Activated CD4-positive, alpha-beta T cell treated with anti-CD3 and anti-CD28 coated beads, Interleukin-2, amount 10 ng/mL, durations not matched to agents 7 days and 5 days (primary cell): ENCODE measurements around the gene TMEM270. TPM values are rescaled to one million over a fixed set of nuclear protein-coding genes. Genes with fewer than 3 reads are reported as not detected.

Experiments
- CTCF ChIA-PET: fragments of 350-600 bp; sonication (Branson Sonifier 250); formaldehyde crosslinking; loops from one replicate; lab custom pipeline; 2021; ENCODE audit warnings: antibody characterized with exemption; lab: Charles Lee
- POLR2A ChIA-PET: fragments of 350-600 bp; sonication (Branson Sonifier 250); formaldehyde crosslinking; loops from one replicate; lab custom pipeline; 2021; ENCODE audit warnings: antibody characterized with exemption; lab: Charles Lee
- DNase-seq: peaks from one replicate; pipeline ENCODE4 v3.0.0-alpha.2; 2020
- H3K27ac Mint-ChIP-seq: one replicate; pipeline ENCODE4 v1.8.0; 2021; ENCODE audit warnings: mild to moderate bottlenecking, moderate library complexity, mixed read lengths
- H3K27me3 Mint-ChIP-seq: one replicate; pipeline ENCODE4 v1.8.0; 2021; ENCODE audit warnings: mixed read lengths
- H3K36me3 Mint-ChIP-seq: one replicate; pipeline ENCODE4 v1.8.0; 2021; ENCODE audit warnings: low read depth, mixed read lengths
- H3K4me1 Mint-ChIP-seq: one replicate; pipeline ENCODE4 v1.8.0; 2021; ENCODE audit warnings: mixed read lengths
- H3K4me3 Mint-ChIP-seq: one replicate; pipeline ENCODE4 v1.8.0; 2021; ENCODE audit warnings: mild to moderate bottlenecking, moderate library complexity, mixed read lengths
- H3K9me3 Mint-ChIP-seq: one replicate; pipeline ENCODE4 v1.8.0; 2021; ENCODE audit warnings: mixed read lengths
- total RNA-seq, 2 experiments: library from RNA; stranded (reverse); gene quantifications; one replicate each; pipeline ENCODE4 v1.2.3, GENCODE V29; 2021

The TMEM270 gene
- total RNA-seq, 2 experiments from 2014 or later: not detected

- POLR2A ChIA-PET: no interaction called here
- CTCF ChIA-PET: no interaction called here
These were observed 40.4 kb downstream of the TMEM270 start for GRCh38 chr7:73901231-73901822.

GRCh38 chr7:73901823-73902597 is 41.1 kb downstream of the TMEM270 start:
- ChIA-PET POLR2A (no interaction called here), CTCF (interaction anchor here (0.6 kb wide), 1 partner anchor 1136 kb away, joined by 3 read pairs; no protein-coding TSS in a partner anchor)

More at GRCh38 chr7:73901231-73901822, 40.4 kb downstream of the TMEM270 start:
- Mint-ChIP-seq H3K36me3 (no peaks in the 10 kb centered on the region), H3K27me3 (peaks cover 2% of the 10 kb centered on the region), H3K4me3 (no peak overlapping the region), H3K27ac (no peak overlapping the region), H3K4me1 (no peaks in the 10 kb centered on the region), H3K9me3 (no peaks in the 10 kb centered on the region)
- no peak for DNase-seq

GRCh38 chr7:73903321-73904218 is 42.6 kb downstream of the TMEM270 start:
- H3K27ac Mint-ChIP-seq: no peak overlapping the region
- CTCF ChIA-PET: interaction anchor here (0.6 kb wide), 1 partner anchor 645 kb away, joined by 3 read pairs; no protein-coding TSS in a partner anchor
- no peaks in the 10 kb centered on the region for H3K9me3 Mint-ChIP-seq
- no peaks in the 10 kb centered on the region for H3K4me1 Mint-ChIP-seq
- POLR2A ChIA-PET: no interaction called here
- no peak for DNase-seq
- no peaks in the 10 kb centered on the region for H3K27me3 Mint-ChIP-seq
- no peak overlapping the region for H3K4me3 Mint-ChIP-seq
- no peaks in the 10 kb centered on the region for H3K36me3 Mint-ChIP-seq

More at GRCh38 chr7:73901823-73902597, 41.1 kb downstream of the TMEM270 start:
- Mint-ChIP-seq H3K27ac (no peak overlapping the region), H3K4me3 (no peak overlapping the region), H3K36me3 (no peaks in the 10 kb centered on the region), H3K4me1 (no peaks in the 10 kb centered on the region), H3K9me3 (no peaks in the 10 kb centered on the region), H3K27me3 (peaks cover 2% of the 10 kb centered on the region)
- no peak for DNase-seq

- POLR2A ChIA-PET: no interaction called here
- H3K9me3 Mint-ChIP-seq: no peaks in the 10 kb centered on the region
- H3K27me3 Mint-ChIP-seq: no peaks in the 10 kb centered on the region
These were observed 43.5 kb downstream of the TMEM270 start for GRCh38 chr7:73904219-73905137.

GRCh38 chr7:73905360-73905759 is 44.4 kb downstream of the TMEM270 start:
- POLR2A ChIA-PET: no interaction called here
- Mint-ChIP-seq H3K4me3 (no peak overlapping the region), H3K36me3 (no peaks in the 10 kb centered on the region), H3K9me3 (no peaks in the 10 kb centered on the region), H3K27ac (no peak overlapping the region), H3K27me3 (no peaks in the 10 kb centered on the region), H3K4me1 (no peaks in the 10 kb centered on the region)
- no peak for DNase-seq
- CTCF ChIA-PET: no interaction called here

More at GRCh38 chr7:73904219-73905137, 43.5 kb downstream of the TMEM270 start:
- Mint-ChIP-seq H3K27ac (no peak overlapping the region), H3K4me1 (no peaks in the 10 kb centered on the region), H3K4me3 (no peak overlapping the region), H3K36me3 (no peaks in the 10 kb centered on the region)
- CTCF ChIA-PET: interaction anchor here (0.6 kb wide), 1 partner anchor 644 kb away, joined by 3 read pairs; no protein-coding TSS in a partner anchor
- no peak for DNase-seq

GRCh38 chr7:73906874-73907273 is 45.9 kb downstream of the TMEM270 start:
- no peak for DNase-seq
- Mint-ChIP-seq H3K4me1 (no peaks in the 10 kb centered on the region), H3K27me3 (no peaks in the 10 kb centered on the region), H3K27ac (no peak overlapping the region), H3K4me3 (no peak overlapping the region), H3K9me3 (no peaks in the 10 kb centered on the region), H3K36me3 (no peaks in the 10 kb centered on the region)
- POLR2A ChIA-PET: no interaction called here
- CTCF ChIA-PET: no interaction called here

GRCh38 chr7:73907554-73908122 is 46.7 kb downstream of the TMEM270 start:
- Mint-ChIP-seq H3K27ac (no peak overlapping the region), H3K9me3 (no peaks in the 10 kb centered on the region), H3K36me3 (no peaks in the 10 kb centered on the region), H3K4me1 (no peaks in the 10 kb centered on the region), H3K4me3 (no peak overlapping the region), H3K27me3 (no peaks in the 10 kb centered on the region)
- ChIA-PET POLR2A (no interaction called here), CTCF (no interaction called here)
- no peak for DNase-seq

- H3K9me3 Mint-ChIP-seq: no peaks in the 10 kb centered on the region
- DNase-seq: no peak
- no peaks in the 10 kb centered on the region for H3K27me3 Mint-ChIP-seq
- H3K36me3 Mint-ChIP-seq: no peaks in the 10 kb centered on the region
- ChIA-PET POLR2A (no interaction called here), CTCF (no interaction called here)
- no peaks in the 10 kb centered on the region for H3K4me1 Mint-ChIP-seq
- no peak overlapping the region for H3K4me3 Mint-ChIP-seq
- H3K27ac Mint-ChIP-seq: no peak overlapping the region
These were observed 47.2 kb downstream of the TMEM270 start for GRCh38 chr7:73908123-73908611.

GRCh38 chr7:73909051-73909941 is 48.3 kb downstream of the TMEM270 start:
- ChIA-PET POLR2A (no interaction called here), CTCF (no interaction called here)
- H3K9me3 Mint-ChIP-seq: no peaks in the 10 kb centered on the region
- H3K36me3 Mint-ChIP-seq: no peaks in the 10 kb centered on the region
- no peaks in the 10 kb centered on the region for H3K4me1 Mint-ChIP-seq
- no peak overlapping the region for H3K4me3 Mint-ChIP-seq
- H3K27ac Mint-ChIP-seq: no peak overlapping the region
- peaks cover 3% of the 10 kb centered on the region for H3K27me3 Mint-ChIP-seq
- DNase-seq: no peak

- H3K27me3 Mint-ChIP-seq: peaks cover 3% of the 10 kb centered on the region
- no peaks in the 10 kb centered on the region for H3K36me3 Mint-ChIP-seq
- no peak for DNase-seq
- POLR2A ChIA-PET: no interaction called here
- no peaks in the 10 kb centered on the region for H3K4me1 Mint-ChIP-seq
- no peaks in the 10 kb centered on the region for H3K9me3 Mint-ChIP-seq
- H3K27ac Mint-ChIP-seq: no peak overlapping the region
- no peak overlapping the region for H3K4me3 Mint-ChIP-seq
- CTCF ChIA-PET: interaction anchor here (0.6 kb wide), 1 partner anchor 21 kb away, joined by 4 read pairs; no protein-coding TSS in a partner anchor
These were observed 49.0 kb downstream of the TMEM270 start for GRCh38 chr7:73909996-73910395.

- ChIA-PET CTCF (no interaction called here), POLR2A (no interaction called here)
- Mint-ChIP-seq H3K27me3 (peaks cover 5% of the 10 kb centered on the region), H3K4me1 (no peaks in the 10 kb centered on the region), H3K27ac (no peak overlapping the region), H3K9me3 (no peaks in the 10 kb centered on the region), H3K36me3 (no peaks in the 10 kb centered on the region), H3K4me3 (no peak overlapping the region)
- no peak for DNase-seq
These were observed 51.3 kb downstream of the TMEM270 start for GRCh38 chr7:73912223-73912622.
